Tibial nerve (tissue), 4 donors: ENCODE data around the gene LHFPL5. TPM values are rescaled to one million over a fixed set of nuclear protein-coding genes. Genes with fewer than 3 reads are reported as not detected.

Experiments
- DNase-seq, 2 donors: peaks; one replicate each; pipeline ENCODE4 v3.0.0-alpha.2; 2019; ENCODE audit warnings: low spot score in 2 of 2
- H3K27ac ChIP-seq, 4 donors: fragments of 200-600 bp; sonication (generic) in 3 of 4; one replicate each; pipeline ENCODE4 v1.5.1; 2017 to 2019; ENCODE audit warnings: mild to moderate bottlenecking in 1 of 4
- H3K27me3 ChIP-seq, 2 donors: fragments of 200-600 bp; sonication (generic) in 1 of 2; one replicate each; pipeline versions ENCODE4 v1.5.1 to v1.6.0; 2017 to 2019
- H3K36me3 ChIP-seq, 3 donors: fragments of 200-600 bp; sonication (generic); one replicate each; pipeline ENCODE4 v1.5.1; 2018 to 2019
- H3K4me1 ChIP-seq, 4 donors: fragments of 200-600 bp; sonication (generic) in 3 of 4; one replicate each; pipeline ENCODE4 v1.5.1; 2017 to 2019
- H3K4me3 ChIP-seq, 4 donors: fragments of 200-600 bp; sonication (generic) in 3 of 4; one replicate each; pipeline ENCODE4 v1.5.1; 2017 to 2019; ENCODE audit warnings: mild to moderate bottlenecking in 1 of 4, moderate library complexity in 1 of 4
- H3K9me3 ChIP-seq, 4 donors: fragments of 200-600 bp; sonication (generic) in 3 of 4; one replicate each; pipeline ENCODE4 v1.5.1; 2017 to 2019
- EP300 ChIP-seq, 2 donors: sonication (generic); formaldehyde crosslinking; IDR thresholded peaks; one replicate each; pipeline ENCODE4 v1.6.1; 2017; ENCODE audit warnings: antibody characterized with exemption in 2 of 2, mild to moderate bottlenecking in 1 of 2
- POLR2A ChIP-seq, 2 donors: fragments of 450-650 bp; IDR thresholded peaks; one replicate each; pipeline ENCODE4 v1.6.1; 2017; ENCODE audit warnings: antibody characterized with exemption in 2 of 2, mild to moderate bottlenecking in 2 of 2, moderate library complexity in 2 of 2
- WGBS, 2 donors: methylation state at CpG; one replicate each; pipeline ENCODE4 v1.1.5; 2018; 5-methylcytosine and 5-hydroxymethylcytosine counted together
- total RNA-seq, 4 donors: library from RNA; depleted of rRNA; stranded (reverse); fragments of >200 nt; gene quantifications; one replicate each; pipeline ENCODE4 v1.1.0, GENCODE V29; 2016
- TF ChIP-seq, protein P1 (sequence below), 5 experiments: fragments of 200-600 bp in 3 of 5; fragments of 450-650 bp in 2 of 5; sonication (generic) in 3 of 5; IDR thresholded peaks; one replicate each; pipeline ENCODE4 v1.5.1; 2016 to 2019; ENCODE audit warnings: antibody characterized with exemption in 5 of 5, mild to moderate bottlenecking in 3 of 5, moderate library complexity in 2 of 5

Gene LHFPL5
- total RNA-seq, 4 donors from 2014 or later, result not detected

DNA sequence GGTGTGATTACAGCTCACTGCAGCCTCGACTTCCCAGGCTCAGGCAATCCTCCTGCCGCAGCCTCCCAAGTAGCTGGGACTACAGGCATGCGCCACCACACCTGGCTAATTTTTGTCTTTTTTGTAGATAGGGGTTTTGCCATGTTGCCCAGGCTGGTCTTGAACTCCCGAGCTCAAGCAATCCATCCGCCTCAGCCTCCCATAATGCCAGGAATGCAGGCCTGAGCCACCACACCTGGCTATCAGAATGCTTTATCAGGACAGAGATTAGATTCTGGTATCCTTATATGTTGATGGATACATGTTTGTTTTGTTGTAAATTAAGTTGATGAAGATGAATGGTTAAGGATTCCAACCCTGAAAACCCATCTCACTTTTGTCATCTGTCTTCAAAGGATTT is 24.2 kb downstream of the LHFPL5 start:
- no peaks in the 10 kb centered on the region for H3K9me3 ChIP-seq
- no peak overlapping the region for H3K4me3 ChIP-seq
- H3K27me3 ChIP-seq, result no peaks in the 10 kb centered on the region
- WGBS, 2 donors, result 93 to 97% methylated on average over 5 of the region's 5 CpGs
- DNase-seq, result no peak
- no peak overlapping the region for H3K27ac ChIP-seq
- no peak for TF ChIP-seq POLR2A (IDR thresholded peaks at IDR 0.05)
- TF ChIP-seq, protein P1, sequence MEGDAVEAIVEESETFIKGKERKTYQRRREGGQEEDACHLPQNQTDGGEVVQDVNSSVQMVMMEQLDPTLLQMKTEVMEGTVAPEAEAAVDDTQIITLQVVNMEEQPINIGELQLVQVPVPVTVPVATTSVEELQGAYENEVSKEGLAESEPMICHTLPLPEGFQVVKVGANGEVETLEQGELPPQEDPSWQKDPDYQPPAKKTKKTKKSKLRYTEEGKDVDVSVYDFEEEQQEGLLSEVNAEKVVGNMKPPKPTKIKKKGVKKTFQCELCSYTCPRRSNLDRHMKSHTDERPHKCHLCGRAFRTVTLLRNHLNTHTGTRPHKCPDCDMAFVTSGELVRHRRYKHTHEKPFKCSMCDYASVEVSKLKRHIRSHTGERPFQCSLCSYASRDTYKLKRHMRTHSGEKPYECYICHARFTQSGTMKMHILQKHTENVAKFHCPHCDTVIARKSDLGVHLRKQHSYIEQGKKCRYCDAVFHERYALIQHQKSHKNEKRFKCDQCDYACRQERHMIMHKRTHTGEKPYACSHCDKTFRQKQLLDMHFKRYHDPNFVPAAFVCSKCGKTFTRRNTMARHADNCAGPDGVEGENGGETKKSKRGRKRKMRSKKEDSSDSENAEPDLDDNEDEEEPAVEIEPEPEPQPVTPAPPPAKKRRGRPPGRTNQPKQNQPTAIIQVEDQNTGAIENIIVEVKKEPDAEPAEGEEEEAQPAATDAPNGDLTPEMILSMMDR (IDR thresholded peaks at IDR 0.05), result no peak
- TF ChIP-seq EP300 (IDR thresholded peaks at IDR 0.05), result no peak
- H3K4me1 ChIP-seq, result no peaks in the 10 kb centered on the region
- peaks cover 0 to 10% (median 0%) of the 10 kb centered on the region in 3 donors for H3K36me3 ChIP-seq

DNA sequence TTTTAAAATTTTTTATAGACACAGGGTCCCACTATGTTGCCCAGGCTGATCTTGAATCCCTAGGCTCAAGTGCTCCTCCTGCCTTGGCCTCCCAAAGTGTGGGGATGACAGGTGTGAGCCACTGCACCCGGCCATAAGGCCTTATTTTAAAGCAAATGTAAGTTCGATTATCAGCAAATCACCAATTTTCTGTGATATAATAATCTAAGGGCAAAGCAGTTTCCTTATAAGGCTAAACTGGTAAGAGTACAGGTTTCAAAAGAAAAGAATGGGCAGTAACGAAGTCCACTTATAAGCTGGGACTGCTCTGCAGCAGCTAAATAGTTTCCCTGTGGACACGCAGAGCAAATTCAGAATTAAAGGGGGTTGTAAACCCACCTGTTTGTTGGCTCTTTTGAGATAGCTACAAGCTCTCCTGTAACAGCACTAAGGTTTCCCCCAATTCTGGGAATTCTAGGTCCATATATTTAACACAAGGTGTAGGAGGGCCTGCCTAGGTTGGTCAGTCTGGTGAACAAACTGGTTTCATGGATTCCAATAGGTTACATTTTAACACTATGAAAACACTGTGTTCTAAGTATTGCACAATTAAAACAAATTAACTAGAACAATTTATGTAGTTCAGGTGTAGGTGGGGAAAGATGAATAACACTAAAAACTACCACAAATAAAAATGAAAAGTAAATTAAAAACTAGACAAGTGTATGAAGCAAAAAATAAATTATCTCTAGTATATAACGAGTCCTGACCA is 26.3 kb downstream of the LHFPL5 start:
- H3K36me3 ChIP-seq, result peaks cover 0 to 29% (median 0%) of the 10 kb centered on the region in 3 donors
- no peak overlapping the region for H3K4me3 ChIP-seq
- TF ChIP-seq POLR2A (IDR thresholded peaks at IDR 0.05), result no peak
- TF ChIP-seq, protein P1 (IDR thresholded peaks at IDR 0.05), result no peak
- no peak for TF ChIP-seq EP300 (IDR thresholded peaks at IDR 0.05)
- H3K27ac ChIP-seq, result no peak overlapping the region
- DNase-seq, result no peak
- no peaks in the 10 kb centered on the region for H3K27me3 ChIP-seq
- H3K9me3 ChIP-seq, result no peaks in the 10 kb centered on the region
- no peaks in the 10 kb centered on the region for H3K4me1 ChIP-seq
- 89 to 90% methylated on average over 5 of the region's 5 CpGs for WGBS, 2 donors

DNA sequence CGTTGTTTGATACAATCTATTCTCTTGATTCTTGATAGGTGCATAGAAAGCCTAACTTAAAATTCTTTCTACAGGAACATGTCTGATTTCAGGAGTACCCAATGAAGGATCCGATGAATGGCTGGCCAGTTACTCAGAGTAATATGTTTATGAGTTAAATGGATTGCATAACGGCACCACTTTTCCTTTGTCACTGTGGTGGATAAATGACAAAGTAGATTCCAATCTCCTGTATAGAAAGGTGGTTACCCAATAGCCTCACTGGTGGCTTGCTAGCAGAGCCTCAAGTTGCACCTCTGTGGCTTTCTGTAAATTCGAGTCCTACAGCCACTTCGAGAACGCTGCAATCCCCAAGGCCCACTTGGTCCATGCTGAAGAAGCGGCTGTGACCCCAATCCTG is 28.4 kb downstream of the LHFPL5 start:
- Histone ChIP-seq H3K4me1 (no peaks in the 10 kb centered on the region), H3K27me3 (no peaks in the 10 kb centered on the region), H3K9me3 (no peaks in the 10 kb centered on the region), H3K36me3 (peaks cover 0 to 49% (median 0%) of the 10 kb centered on the region in 3 donors), H3K4me3 (no peak overlapping the region), H3K27ac (no peak overlapping the region)
- no peak for DNase-seq
- 83 to 90% methylated on average over 7 of the region's 7 CpGs for WGBS, 2 donors
- TF ChIP-seq, protein P1 (IDR thresholded peaks at IDR 0.05), result no peak
- TF ChIP-seq EP300 (IDR thresholded peaks at IDR 0.05) (no peak), POLR2A (IDR thresholded peaks at IDR 0.05) (no peak)

DNA sequence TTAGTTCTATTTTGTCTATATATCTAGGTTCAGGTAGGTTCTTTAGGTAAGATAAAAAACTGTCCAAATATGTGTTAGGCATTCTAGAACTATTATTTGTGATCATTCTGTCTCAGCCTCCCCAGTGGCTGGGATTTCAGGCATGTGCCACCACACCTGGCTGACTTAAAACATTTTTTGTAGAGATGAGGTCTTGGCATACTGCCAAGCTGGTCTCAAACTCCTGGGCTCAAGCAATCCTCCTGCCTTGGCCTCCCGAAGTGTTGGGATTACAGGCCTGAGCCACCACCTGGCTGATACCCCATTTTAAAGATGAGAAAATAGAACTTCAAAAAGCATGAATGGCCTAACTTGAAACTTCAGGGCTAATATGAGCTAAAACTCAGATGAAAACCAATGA is 33.9 kb downstream of the LHFPL5 start:
- H3K27me3 ChIP-seq, result no peaks in the 10 kb centered on the region
- DNase-seq, result no peak
- WGBS, 2 donors, result 68 to 89% methylated on average over 1 of the region's 1 CpG
- H3K27ac ChIP-seq, result no peak overlapping the region
- peaks cover 0 to 78% (median 0%) of the 10 kb centered on the region in 3 donors for H3K36me3 ChIP-seq
- no peaks in the 10 kb centered on the region for H3K9me3 ChIP-seq
- no peak for TF ChIP-seq EP300 (IDR thresholded peaks at IDR 0.05)
- no peak for TF ChIP-seq POLR2A (IDR thresholded peaks at IDR 0.05)
- TF ChIP-seq, protein P1 (IDR thresholded peaks at IDR 0.05), result no peak
- no peaks in the 10 kb centered on the region for H3K4me1 ChIP-seq
- H3K4me3 ChIP-seq, result no peak overlapping the region

DNA sequence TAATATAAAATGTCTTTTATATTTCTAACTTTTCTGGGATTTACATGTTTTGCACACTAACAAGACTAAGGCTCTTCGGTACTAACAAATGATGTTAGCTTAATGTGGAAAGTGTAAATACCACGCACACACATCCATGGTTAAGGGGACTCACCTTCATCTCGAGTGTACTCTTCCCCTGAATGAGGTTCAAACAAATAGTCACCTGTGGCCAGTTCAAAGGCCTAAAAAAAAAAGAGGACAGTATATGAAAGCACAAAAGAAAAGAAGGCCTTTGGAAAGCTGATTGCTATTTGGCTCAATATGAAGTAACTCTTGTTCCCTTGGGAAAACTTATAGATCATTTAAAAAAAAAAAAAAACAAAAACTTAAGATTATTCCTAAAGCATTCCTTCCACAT is 37.2 kb downstream of the LHFPL5 start:
- H3K4me3 ChIP-seq, result no peak overlapping the region
- H3K36me3 ChIP-seq, result peaks cover 0 to 59% (median 0%) of the 10 kb centered on the region in 3 donors
- no peak overlapping the region for H3K27ac ChIP-seq
- H3K9me3 ChIP-seq, result no peaks in the 10 kb centered on the region
- no peaks in the 10 kb centered on the region for H3K4me1 ChIP-seq
- no peaks in the 10 kb centered on the region for H3K27me3 ChIP-seq
- TF ChIP-seq POLR2A (IDR thresholded peaks at IDR 0.05) (no peak), EP300 (IDR thresholded peaks at IDR 0.05) (no peak)
- TF ChIP-seq, protein P1 (IDR thresholded peaks at IDR 0.05), result no peak
- DNase-seq, result no peak
- 90 to 96% methylated on average over 3 of the region's 3 CpGs for WGBS, 2 donors
